Measurements from ENCODE around the gene CTNND2. TPM values are rescaled to one million over a fixed set of nuclear protein-coding genes. Genes with fewer than 3 reads are reported as not detected.

CTNND2 gene
- total and polyA plus RNA-seq, 10 of the 15 experiments (the other 5 are each of a cell fraction or from before 2014, with no cell fraction given): 0.02 to 0.16 (median 0.04) TPM; not detected in 7

GRCh38 chr5:11658376-11658775, 245.9 kb downstream of the CTNND2 start:
- Histone ChIP-seq H3K27ac (ENCODE audit: control insufficient read depth, insufficient read depth) (no peak overlapping the region), H4K20me1 (ENCODE audit: control insufficient read depth, insufficient read depth) (no peaks in the 10 kb centered on the region), H3K9ac (ENCODE audit: control insufficient read depth, insufficient read depth, low read length) (no peak overlapping the region), H3K4me1 (ENCODE audit: control insufficient read depth, insufficient read depth, low read length) (no peaks in the 10 kb centered on the region), H3K4me2 (ENCODE audit: control insufficient read depth, insufficient read depth) (no peak overlapping the region), H3K9me3 (replicated peaks; ENCODE audit: control insufficient read depth, insufficient read depth, low read length) (no peaks in the 10 kb centered on the region), H3K4me3 (no peak overlapping the region), H3K79me2 (ENCODE audit: control insufficient read depth, insufficient read depth, low read length) (no peaks in the 10 kb centered on the region), H2AFZ (ENCODE audit: control insufficient read depth, low read depth, low read length) (no peak overlapping the region), H3K27me3 (replicated peaks in 1 of 2; ENCODE audit: control insufficient read depth in 2 of 2, insufficient read depth in 2 of 2, low read length in 1 of 2) (no peaks in the 10 kb centered on the region), H3K36me3 (ENCODE audit: control insufficient read depth in 2 of 2, insufficient read depth in 2 of 2, low read length in 1 of 2) (no peaks in the 10 kb centered on the region)
- TF ChIP-seq POLR2AphosphoS2 (IDR thresholded peaks at IDR 0.05; ENCODE audit: low read depth, low read length) (no peak), LARP7 (IDR thresholded peaks at IDR 0.05) (no peak), SMC3 (IDR thresholded peaks at IDR 0.05; ENCODE audit: borderline replicate concordance, low read length) (no peak), ASH2L (IDR thresholded peaks at IDR 0.05; ENCODE audit: borderline replicate concordance, low read depth) (no peak), ZNF274 (IDR thresholded peaks at IDR 0.05; ENCODE audit: insufficient read depth, insufficient read length) (no peak), NKRF (conservative IDR thresholded peaks at IDR 0.05) (no peak), ATF7 (IDR thresholded peaks at IDR 0.05; ENCODE audit: low read depth) (no peak), SPI1 (IDR thresholded peaks at IDR 0.05; ENCODE audit: borderline replicate concordance, insufficient read depth, low read depth, low read length) (no peak), HDAC2 (IDR thresholded peaks at IDR 0.05) (no peak)
- BruUV-seq (replicated peaks): no TSS peak
- RAD21 ChIA-PET (ENCODE audit: unreplicated experiment): no interaction called here
- CTCF ChIA-PET: no interaction called here
- no peak for DNase-seq (ENCODE audit: low read depth, low spot score)
- no peak for ATAC-seq
- SMC1A ChIA-PET (ENCODE audit: uncharacterized antibody, unreplicated experiment): no interaction called here
- POLR2A ChIA-PET: no interaction called here
- intact Hi-C loops (cut with micrococcal nuclease; ENCODE audit: unreplicated experiment) (no loop called here), in situ Hi-C loops (cut with MboI) (no loop called here)
- 13% methylated on average over 5 of the region's 5 CpGs for WGBS (ENCODE audit: insufficient coverage, insufficient replicate concordance, low lambda C conversion rate, missing lambda C conversion rate)
- FAIRE-seq: no peak

Measured in GM12878 (cell line).